ENCODE data around the gene STAT6. TPM values are rescaled to one million over a fixed set of nuclear protein-coding genes. Genes with fewer than 3 reads are reported as not detected.
A peak's percentile ranks its signal among the peaks of the same experiment; 100 is the strongest.
"Not testable (repeated sequence)": the region's sequence is repeated elsewhere in the genome, so short reads cannot be mapped to it uniquely, and the experiment has no call there.

Gene STAT6
- total RNA-seq, 1 experiment from 2014 or later = 125 TPM

DNA sequence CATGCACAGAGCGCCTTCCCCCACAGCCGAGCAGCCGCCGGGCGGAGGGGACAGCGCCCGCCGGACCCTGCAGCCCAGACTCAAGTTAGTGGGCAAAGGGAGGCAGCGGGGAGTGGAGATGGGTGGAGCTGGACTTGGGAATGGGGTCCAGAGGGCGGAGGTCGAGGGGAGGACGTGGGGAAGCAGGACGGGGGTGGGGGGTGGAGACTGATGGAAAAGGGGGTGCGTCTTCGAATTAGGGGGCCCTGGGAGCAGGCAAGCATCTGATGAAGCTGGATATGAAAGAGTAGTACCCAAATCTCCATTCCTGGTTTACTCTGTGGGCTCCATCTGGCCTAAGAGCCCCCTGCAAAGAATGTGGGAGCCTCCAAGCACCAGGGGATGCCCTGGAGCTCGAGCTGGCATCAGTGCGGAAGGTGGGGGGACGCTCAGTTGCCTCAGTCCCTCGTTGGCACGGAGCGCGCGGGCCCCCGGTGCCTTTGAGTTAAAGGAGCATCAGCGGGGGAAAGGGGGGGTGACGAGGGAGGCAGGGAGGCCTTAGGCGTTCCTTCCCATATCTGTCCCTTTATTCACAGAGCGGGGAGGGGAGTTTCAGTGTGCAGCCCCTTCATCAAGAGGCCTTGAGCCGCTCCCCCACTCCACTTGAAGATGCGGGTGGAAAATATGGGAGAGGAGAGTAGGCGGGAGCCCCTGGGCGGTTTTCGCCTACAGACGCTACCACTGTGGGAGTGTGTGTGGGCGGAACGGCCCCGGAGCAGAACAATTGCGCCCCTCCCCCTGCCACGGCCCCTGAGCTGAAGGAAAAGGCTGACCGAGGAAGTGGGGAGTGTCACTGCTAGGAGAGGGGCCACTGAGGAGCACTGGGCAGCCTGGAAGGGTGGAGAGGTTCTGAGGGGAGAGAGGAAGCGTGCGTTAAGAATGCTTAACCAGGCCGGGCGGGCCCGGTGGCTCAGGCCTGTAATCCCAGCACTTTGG is 21.6 kb downstream of the STAT6 start:
- peak; percentile 47 for DNase-seq (ENCODE audit: low spot score)

DNA sequence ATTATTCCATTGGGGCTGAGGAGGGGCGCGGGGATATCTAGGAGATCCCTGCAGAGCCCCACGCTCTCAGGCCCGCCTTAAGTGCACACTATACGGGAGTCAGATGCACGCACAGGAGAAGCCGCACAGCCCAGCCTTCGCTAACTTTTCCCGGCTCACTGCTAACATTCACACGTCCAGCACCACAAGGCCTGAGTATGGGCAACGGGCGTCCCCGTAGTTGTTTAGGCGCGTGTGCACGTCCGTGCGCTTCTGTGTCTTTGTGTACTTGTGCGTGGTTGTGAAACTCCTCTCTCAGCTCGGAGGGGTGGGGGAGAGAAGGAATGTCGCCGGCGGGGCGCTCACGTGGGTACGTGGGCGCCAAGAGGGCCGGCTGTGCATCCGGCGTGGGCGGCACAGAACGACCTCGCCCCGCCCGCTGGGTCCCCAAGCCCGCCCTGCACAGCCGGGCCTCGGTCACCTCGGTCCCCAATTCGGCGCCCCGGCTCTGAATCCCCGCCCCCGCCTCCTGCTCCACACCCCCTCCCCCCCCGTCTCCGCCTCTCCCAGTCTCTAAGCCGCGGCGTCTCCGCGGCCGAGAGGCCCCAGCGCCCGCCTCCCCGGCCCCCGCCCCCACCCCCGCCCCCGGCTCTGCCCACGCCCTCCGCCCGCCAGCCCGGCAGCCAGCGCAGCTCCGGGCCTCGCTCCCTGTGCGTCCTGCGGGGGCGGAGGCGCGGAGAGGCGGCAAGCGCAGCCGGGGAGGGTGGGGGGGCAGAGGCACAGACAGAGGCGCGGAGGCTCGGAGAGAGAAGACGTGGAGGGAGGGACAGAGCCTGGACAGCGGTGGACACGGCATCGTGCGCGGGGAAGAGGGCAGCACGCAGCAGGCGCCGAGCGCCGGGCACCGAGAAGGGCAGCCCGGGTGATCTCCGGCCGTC is 22.6 kb downstream of the STAT6 start, which contains the start of gene NAB2:
NAB2 (plus strand) TSS at position 761 of the 917 bp plus-strand sequence. CDS start 158 bp downstream, outside the sequence.
- peak; percentile 94 for DNase-seq (ENCODE audit: low spot score)

DNA sequence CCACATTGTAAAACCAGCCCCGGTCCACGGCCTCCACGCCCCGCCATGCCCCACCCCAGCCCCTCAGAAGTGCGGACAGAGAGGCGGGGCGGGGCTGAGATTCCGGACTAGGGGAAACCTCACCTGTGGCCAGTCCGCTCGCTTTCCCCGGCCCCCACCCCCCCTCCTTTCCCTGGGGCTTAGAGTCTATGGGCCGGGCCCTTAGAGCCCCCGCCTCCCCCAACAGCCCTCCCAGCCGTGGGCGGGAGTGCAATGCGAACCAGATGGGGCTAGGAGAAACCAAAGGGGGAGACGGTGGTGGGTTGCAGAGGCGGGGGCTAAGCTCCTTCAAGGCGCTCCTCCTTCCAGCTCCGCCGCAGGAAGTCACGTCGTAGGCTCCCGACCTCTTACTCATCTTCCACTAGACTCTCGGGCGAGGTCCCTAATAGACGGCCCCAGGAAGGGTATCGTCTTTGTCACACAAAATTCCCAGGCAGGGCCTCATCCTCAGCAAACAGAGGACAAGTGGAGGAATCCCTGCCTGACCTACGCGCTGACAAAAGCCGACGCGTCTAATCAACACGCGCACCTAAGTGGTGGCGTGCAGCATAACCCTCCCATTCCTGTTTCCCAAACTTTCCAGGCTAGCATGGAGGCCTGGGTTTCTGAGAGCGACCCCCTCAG is 23.3 kb downstream of the STAT6 start:
- peak; percentile 66 for DNase-seq (ENCODE audit: low spot score)

DNA sequence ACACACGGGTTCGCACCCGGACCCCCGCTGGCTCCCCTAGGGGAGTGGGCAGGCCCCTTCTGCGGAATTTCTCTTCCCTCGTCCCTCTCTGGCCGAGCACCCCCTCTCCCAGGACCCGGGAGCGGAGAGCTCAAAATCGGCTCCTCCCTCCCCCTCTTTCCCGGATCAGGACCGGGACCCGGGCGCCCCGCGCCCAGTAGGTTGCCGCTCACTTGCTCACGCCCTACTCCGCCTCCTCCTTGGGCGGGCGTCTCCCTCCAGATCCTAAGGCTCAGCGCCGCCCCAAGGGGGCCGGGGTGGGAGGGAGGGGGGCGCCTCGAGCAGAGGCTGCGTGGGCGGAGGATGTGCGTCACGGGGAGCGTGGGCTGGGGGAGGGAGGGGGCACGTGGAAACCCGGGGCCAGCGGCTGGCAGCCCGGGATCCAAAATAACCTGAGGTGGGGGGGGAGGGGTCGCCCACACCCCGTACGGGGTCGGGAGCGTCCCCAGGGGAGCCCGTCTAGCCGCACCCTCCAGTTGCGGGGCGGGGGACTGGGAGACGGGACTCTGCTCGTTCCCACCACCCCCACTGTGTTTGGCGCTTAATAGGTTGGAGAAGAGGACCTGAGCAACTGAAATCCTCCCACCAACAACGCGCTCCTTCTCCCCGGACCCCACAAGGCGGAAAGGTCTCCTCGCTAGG is 24.0 kb downstream of the STAT6 start:
- DNase-seq (ENCODE audit: low spot score) = peak; percentile 62

DNA sequence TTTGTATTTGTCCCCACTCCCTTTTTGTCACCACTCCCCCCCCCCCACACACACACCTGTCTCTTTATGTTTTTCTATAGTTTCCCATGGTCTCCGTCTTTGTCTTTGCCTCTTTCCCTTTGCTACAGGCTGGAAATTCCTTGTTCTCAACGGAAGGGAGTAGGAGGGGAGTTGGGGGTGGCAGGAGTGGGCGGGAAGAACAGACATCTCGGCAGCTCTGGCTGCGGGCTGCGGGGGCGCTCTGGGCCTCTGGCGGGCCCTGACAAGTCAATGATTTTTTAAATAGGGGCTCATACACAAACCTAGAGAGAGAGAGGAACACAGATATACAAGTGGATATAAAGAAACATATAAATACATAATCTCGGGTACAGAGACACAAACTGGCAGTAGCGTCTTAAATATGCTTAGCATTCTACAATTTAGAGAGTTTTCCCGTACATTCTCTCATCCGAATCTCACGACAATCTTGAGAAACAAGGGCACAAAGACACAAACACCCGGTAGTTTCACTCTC is 24.6 kb downstream of the STAT6 start:
- DNase-seq (ENCODE audit: low spot score) = no peak

DNA sequence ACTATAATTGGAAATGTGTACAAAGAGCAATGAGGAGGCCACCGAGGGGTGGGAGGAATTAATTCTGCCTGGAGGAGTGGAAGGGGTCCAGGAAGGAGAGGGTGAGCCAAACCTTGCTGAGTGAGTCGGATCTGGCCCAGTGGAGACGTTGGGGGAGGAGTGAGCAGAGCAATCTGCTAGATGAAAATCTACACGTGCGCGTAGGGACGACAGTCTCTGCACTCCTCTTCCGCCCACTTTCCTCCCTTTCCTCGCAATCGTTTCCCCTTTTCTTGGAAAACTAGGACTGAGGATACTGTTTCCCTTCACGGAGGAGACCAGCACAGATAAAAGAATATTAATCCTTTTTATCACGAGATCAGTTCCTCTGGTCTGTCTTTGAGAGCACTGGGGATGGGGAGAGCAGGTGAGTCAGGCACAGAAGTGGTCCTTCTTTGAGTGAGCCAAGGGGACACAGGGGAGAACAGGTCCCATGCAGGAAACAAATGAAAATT is 25.1 kb downstream of the STAT6 start:
- DNase-seq (ENCODE audit: low spot score) = no peak

DNA sequence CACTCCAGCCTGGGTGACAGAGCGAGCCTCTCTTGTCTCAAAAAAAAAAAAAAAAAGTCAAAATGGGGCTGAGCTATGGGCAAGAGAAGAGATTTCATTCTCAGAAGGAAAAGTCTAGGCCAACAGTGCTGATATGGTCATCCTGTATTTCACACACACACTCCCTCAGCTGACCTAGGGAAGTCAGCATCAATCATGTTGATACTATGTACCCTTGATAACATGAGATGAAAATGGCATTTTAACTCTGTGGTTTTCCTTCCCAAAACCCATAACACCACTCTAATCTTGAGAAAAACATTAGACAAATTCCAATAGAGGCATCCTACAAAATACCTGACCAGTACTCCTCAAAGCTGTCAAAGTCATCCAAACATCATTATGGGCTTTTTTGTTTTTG is 30.3 kb downstream of the STAT6 start:
- no peak for DNase-seq (ENCODE audit: low spot score)

DNA sequence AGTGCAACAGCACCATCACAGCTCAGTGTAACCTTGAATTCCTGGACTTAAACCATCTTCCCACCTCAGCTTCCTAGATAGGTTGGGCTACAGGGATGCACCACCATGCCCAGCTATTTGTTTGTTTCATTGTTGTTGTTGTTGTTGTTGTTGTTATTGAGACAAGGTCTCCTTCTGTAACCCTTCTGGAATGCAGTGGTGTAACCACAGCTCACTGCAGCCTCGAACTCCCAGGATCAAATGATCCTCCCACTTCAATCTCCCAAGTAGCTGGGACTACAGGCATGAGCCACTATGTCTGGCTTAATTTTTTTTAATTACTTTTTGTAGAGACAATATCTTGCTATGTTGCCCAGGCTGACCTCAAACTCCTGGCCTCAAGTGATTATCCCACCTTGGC is 31.3 kb downstream of the STAT6 start:
- DNase-seq (ENCODE audit: low spot score) = no peak

DNA sequence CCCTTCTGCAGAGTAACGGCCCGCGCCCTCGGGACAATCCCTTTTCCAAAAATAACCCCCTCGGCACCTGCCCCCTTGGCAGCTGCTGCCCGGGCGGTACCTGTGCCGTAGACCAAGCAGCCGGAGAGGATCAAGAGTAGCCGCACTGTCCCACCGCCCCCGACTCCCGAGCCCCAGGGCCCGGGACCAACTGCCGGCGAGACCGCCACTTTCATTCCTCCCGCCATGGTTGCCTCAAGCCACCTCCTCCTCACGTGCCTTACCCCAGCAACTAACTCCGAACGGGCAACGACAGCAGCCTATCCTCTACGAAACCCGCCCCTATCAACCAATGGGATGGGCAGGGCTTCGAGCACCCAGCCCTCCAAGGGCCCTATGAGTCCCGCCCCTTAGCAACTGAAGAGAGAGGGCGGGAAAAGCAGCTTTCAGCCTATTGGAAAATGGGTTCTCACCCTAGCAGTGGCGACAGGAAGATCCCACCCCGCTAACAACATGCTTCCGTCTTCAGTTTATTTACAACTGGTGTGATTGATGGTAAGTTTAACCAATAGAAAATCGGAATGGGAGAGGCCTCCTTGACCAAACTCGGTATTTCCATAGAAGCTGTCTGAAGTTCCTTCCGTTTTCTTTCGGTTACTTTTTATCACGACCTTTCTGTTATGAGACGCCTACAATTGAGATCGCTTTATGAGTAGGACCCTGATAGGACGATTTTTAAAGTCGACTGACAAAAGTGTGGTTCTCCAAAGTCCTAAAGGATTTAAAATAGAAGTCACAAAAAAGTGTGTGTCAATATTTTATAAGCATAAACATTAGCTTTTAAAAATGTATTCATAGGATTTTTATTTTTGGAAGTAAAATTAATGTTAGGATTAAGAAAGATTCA is 32.4 kb downstream of the STAT6 start, which contains the start of gene NEMP1:
NEMP1 (minus strand) TSS at position 273 of the 886 bp plus-strand sequence; CDS start at position 227, 46 bp downstream.
- peak; percentile 99 for DNase-seq (ENCODE audit: low spot score)

DNA sequence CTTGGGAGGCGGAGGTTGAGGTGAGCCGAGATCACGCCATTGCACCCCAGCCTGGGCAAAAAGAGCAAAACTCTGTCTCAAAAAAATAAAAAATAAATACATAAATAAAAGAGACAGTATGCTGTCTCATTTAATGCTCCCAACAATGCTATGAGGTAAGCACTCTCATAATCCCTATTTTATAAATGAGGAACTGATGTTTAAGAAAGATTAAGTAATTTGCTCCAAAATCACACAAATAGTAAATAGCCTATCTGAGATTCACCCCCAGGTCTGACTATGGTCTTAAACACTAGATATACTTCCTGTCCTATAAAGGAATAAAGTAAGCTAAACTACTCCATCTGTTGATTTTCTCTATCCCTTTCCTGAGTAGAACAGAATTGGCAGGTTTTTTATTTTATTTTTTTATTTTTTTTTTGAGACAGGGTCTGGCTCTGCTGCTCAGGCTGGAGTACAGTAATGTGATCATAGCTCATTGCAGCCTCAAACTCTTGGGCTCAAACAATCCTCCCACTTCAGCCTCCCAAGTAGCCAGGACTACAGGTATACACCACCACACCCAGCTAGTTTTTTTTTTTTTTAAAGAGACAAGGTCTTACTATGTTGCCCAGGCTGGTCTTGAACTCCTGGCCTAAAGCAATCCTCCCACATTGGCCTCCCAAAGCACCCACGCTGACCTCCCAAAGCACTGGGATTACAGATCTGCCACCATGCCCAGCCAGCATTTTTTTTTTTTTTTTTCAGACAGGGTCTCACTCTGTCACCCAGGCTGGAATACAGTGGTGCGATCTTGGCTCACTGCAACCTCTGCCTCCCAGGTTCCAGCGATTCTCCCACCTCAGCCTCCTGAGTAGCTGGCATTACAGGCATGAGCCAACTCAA is 37.4 kb downstream of the STAT6 start:
- DNase-seq (ENCODE audit: low spot score) = not testable (repeated sequence)

DNA sequence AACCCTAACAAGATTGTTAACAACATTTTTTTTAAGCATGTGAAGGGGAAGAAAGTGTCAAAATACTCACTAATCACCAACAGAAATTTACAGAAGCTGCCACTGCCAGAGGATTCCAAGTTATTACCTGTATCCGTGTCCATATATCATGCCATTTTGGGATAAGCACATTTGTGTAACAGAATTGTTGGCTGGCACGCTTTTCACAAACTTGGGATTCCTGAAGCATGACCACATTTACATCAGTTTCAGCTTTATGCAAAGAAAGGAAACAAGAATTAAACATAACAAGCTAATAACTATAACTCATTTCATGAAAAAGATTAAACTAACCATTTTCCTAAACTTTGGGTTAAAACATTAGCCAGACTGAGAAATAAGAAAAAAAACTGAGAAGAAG is 38.5 kb downstream of the STAT6 start:
- DNase-seq (ENCODE audit: low spot score) = no peak

DNA sequence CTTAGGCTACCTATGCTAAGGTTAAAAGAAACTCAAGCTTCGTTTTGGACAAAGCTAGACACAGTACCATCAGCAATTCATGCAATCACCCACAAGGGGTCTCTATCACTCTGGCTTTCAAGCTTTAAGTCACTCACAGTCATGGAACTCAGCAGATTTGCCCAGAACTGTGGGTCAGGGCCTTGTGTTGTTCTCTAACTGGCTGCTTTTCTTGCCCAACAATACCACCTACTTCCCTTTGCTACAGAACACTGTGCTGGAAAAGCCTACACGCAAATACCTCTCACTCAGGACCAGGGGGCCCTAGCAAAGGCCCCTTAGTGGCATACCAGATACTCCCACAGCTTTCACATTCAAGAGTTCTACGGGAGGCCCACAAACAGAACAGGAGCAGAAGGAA is 41.6 kb downstream of the STAT6 start:
- DNase-seq (ENCODE audit: low spot score) = peak; percentile 87

DNA sequence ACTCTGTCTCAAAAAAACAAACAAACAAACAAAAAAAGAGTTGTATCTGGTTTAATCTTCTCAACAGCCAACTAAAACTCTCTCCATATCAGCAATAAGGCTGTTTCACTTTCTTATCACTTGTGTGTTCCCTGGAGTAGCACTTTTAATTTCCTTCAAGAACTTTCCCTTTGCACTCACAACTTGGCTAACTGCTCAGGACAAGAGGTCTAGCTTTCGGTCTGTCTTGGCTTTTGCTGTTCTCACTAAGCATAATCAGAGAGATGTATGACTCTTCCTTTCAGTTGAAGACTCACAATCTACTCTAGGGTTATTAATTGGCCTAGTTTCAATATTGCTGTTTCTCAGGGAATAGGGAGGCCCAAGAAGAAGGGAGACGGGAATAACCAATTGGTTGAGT is 44.9 kb downstream of the STAT6 start:
- DNase-seq (ENCODE audit: low spot score) = no peak

DNA sequence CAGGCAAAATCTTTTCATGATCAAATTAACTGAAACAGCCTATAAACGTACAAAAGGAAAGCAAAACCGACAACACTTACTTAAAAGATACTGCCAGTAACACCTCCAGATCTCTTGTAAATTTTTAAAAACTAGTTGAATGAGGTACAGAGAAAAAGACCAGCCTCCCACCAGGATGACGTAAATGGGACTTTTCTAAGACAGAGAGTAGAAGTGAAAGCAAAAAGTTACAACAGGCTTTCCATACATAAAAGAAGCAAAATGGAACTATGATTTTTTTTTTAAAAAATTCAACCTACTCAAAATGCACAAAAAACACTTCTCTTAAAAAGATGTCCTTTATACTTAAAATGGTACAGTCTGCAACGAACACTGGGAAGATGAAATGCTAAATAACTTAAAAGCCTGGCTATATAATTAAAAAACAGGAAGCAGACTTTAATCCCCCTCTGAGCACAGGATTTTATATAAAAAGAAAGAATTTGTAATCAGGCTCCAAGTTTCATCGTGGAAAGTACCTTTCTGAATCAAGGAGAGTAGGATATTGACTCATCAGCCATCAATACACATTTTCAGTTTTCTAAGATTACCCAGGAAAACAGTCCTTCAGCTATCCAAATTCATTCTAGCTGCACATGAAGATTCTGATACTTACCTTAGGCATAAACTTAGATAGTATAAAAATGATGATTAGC is 47.0 kb downstream of the STAT6 start:
- DNase-seq (ENCODE audit: low spot score) = no peak

DNA sequence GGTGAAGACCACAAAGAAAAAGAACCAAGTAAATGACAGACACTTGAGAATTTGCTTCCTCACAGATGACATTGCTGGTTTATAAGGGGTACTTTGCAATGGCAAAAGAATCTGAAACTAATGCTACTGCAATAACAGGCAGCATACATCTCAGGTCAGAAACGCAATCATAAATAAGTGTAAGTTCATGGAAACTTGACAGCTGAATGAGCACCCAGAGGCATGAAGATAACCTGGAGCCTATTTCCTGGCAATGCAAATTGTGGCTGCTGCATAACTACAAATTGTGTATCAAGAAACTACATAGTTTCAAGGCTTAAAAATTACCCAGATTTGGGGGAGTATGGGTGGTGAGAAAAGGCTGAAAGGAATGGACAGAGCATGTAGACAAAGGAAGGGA is 52.7 kb downstream of the STAT6 start:
- DNase-seq (ENCODE audit: low spot score) = no peak

DNA sequence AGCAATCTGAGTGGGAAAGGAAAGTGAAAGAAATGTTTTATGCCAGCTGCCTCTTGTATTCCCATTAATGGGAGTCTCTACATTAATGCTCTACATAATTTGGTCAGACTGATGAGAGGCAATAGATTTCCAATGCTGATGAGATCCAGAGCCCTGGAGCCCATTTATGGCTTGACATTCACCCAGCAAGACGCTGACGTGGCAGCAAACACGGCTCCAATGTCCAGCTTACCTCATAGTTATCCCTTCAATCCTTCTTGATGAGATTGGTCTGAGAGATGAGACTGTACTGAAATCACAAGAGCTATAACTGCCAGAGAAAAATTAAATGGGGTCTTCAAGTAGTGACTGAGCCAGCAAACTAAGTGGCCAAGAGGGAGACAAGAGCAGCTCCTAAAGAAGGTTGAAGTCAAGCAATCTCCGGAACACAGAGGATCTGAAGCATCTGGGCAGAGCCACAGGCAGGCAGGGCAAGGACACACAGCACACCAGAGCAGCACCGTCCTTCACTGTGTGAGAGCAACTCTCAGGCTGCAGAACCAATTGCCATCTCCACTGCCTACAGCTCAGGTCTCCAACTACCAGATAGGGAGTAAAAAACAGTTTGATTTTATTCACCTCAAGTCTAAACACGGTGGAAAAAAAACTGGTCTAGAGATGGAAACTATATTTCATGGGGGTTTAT is 54.0 kb downstream of the STAT6 start:
- DNase-seq (ENCODE audit: low spot score) = no peak

DNA sequence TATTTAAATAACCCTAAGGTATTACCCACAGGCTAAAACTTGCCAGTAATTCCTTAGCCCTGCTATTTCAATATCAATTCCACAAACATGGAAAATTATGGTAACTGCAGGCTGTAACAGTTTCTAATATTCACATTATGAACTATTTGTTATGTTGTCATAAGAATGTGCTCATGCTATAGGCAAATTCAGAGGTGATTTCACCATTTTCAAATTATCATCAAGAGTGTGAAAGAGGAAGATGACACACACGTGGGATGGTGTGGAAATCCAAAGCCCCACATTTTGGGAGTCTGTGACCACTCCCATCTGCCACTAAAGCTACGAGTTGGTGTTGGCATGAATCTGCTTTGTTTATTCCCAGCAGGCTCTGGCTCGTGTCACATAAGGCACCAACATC is 55.3 kb downstream of the STAT6 start:
- no peak for DNase-seq (ENCODE audit: low spot score)
